HepG2 (cell line): Measurements from ENCODE around the gene STKLD1. TPM values are rescaled to one million over a fixed set of nuclear protein-coding genes. Genes with fewer than 3 reads are reported as not detected.

Experiments
- ATAC-seq: fragments of 200-7000 bp; cut with Tn5 transposase; 3 replicates; pipeline ENCODE4 v1.9.1; 2020; ENCODE audit warnings: mild to moderate bottlenecking, moderate library complexity
- BruUV-seq: library from RNA; stranded (reverse); fragments of 400-500 nt; replicated peaks from 2 replicates; lab custom pipeline; 2021; lab: Mats Ljungman, UMichigan
- CTCF ChIA-PET: fragments of 300-600 bp; formaldehyde crosslinking; extraction: SDS; loops from one replicate; lab custom pipeline; 2021; ENCODE audit warnings: low total read pairs, inconsistent platforms, low intra/inter-chr PET ratio; lab: Yijun Ruan, JAX
- POLR2A ChIA-PET: fragments of 350-600 bp; sonication (Branson Sonifier 250); formaldehyde crosslinking; loops from one replicate; lab custom pipeline; 2020; ENCODE audit warnings: antibody characterized with exemption, inconsistent platforms; lab: Yijun Ruan, JAX
- DNase-seq: peaks from one replicate; pipeline ENCODE4 v3.0.0-alpha.2; 2015; ENCODE audit warnings: low spot score
- FAIRE-seq: peaks from 3 replicates; lab custom pipeline; 2011; peaks lifted over from hg19 to GRCh38; lab: Jason Lieb, UNC
- H2AFZ ChIP-seq: one replicate; pipeline ENCODE4 v1.6.1; 2011; ENCODE audit warnings: low read length, inconsistent platforms
- H3K27ac ChIP-seq: fragments of 300-600 bp; 3 replicates; pipeline ENCODE4 v1.8.0; 2011; ENCODE audit warnings: mixed run types, mild to moderate bottlenecking, mixed read lengths, low read length, inconsistent platforms; ENCODE audit not compliant: insufficient read depth; ENCODE audit errors: extremely low read length
- H3K27me3 ChIP-seq, 2 experiments: fragments of 200-600 bp in 1 of 2; 2 replicates in 1 of 2; 3 replicates in 1 of 2; pipeline versions ENCODE4 v1.6.0 to v1.8.0; 2011; ENCODE audit warnings: low read length in 2 of 2, mild to moderate bottlenecking in 2 of 2, moderate library complexity in 2 of 2, inconsistent platforms in 1 of 2; ENCODE audit not compliant: insufficient read depth in 2 of 2, control insufficient read depth in 1 of 2
- H3K36me3 ChIP-seq, 2 experiments: fragments of 200-600 bp in 1 of 2; replicated peaks in 1 of 2; 2 replicates in 1 of 2; 3 replicates in 1 of 2; pipeline versions ENCODE4 v1.5.1 to v1.8.0; 2011; ENCODE audit warnings: low read length in 2 of 2, inconsistent platforms in 1 of 2; ENCODE audit not compliant: insufficient read depth in 2 of 2, control insufficient read depth in 1 of 2
- H3K4me1 ChIP-seq: 2 replicates; pipeline ENCODE4 v1.5.1; 2012; ENCODE audit warnings: low read length, inconsistent platforms; ENCODE audit not compliant: insufficient read depth
- H3K4me2 ChIP-seq: 2 replicates; pipeline ENCODE4 v1.6.0; 2011; ENCODE audit warnings: low read depth, low read length, inconsistent platforms
- H3K4me3 ChIP-seq, 3 experiments: fragments of 200-600 bp in 1 of 3; sonication (generic), shearing (Covaris generic) in 1 of 3; replicated peaks in 1 of 3; 2 replicates each; pipeline ENCODE4 v1.5.1; 2011 to 2016; ENCODE audit warnings: low read length in 3 of 3, inconsistent platforms in 2 of 3, low read depth in 2 of 3, mild to moderate bottlenecking in 2 of 3, control low read depth in 1 of 3, mixed read lengths in 1 of 3; ENCODE audit not compliant: insufficient read depth in 1 of 3
- H3K79me2 ChIP-seq: one replicate; pipeline ENCODE4 v1.6.1; 2011; ENCODE audit warnings: low read length, inconsistent platforms; ENCODE audit not compliant: insufficient read depth
- H3K9ac ChIP-seq: 2 replicates; pipeline ENCODE4 v1.6.0; 2011; ENCODE audit warnings: mild to moderate bottlenecking, low read depth, low read length, inconsistent platforms; ENCODE audit not compliant: insufficient read depth
- H3K9me3 ChIP-seq: 2 replicates; pipeline ENCODE4 v1.5.1; 2012; ENCODE audit warnings: mild to moderate bottlenecking, low read length
- H4K20me1 ChIP-seq: 2 replicates; pipeline ENCODE4 v1.6.0; 2011; ENCODE audit warnings: inconsistent platforms, mild to moderate bottlenecking, low read length, moderate library complexity; ENCODE audit not compliant: insufficient read depth
- GABPB1 ChIP-seq: IDR thresholded peaks from 2 replicates; pipeline ENCODE4 v1.6.1; 2016; ENCODE audit warnings: mild to moderate bottlenecking, missing genetic modification reagents, moderate library complexity, missing compliant biosample characterization
- HMGXB3 ChIP-seq: sonication (generic); formaldehyde crosslinking; IDR thresholded peaks from 2 replicates; pipeline ENCODE4 v1.4.0; 2020; ENCODE audit warnings: missing genetic modification reagents, borderline replicate concordance
- HNRNPK ChIP-seq: fragments of 200-400 bp; formaldehyde crosslinking; IDR thresholded peaks from 2 replicates; pipeline ENCODE4 v1.6.1; 2018; ENCODE audit warnings: low read length, low read depth, moderate library complexity, mild to moderate bottlenecking; ENCODE audit not compliant: poor library complexity, severe bottlenecking
- IRX3 ChIP-seq: sonication (generic); formaldehyde crosslinking; IDR thresholded peaks from 2 replicates; pipeline ENCODE4 v1.8.1; 2023; ENCODE audit warnings: mild to moderate bottlenecking, low read depth, missing genetic modification reagents, borderline replicate concordance
- KLF12 ChIP-seq: sonication (generic); formaldehyde crosslinking; IDR thresholded peaks from 2 replicates; pipeline ENCODE4 v1.4.0; 2020; ENCODE audit warnings: missing genetic modification reagents, borderline replicate concordance
- MAX ChIP-seq: IDR thresholded peaks from 2 replicates; pipeline ENCODE4 v1.6.1; 2012; ENCODE audit warnings: inconsistent platforms
- MTA1 ChIP-seq: sonication (generic); formaldehyde crosslinking; IDR thresholded peaks from 2 replicates; pipeline ENCODE4 v1.4.0; 2020; ENCODE audit warnings: missing genetic modification reagents, mild to moderate bottlenecking, borderline replicate concordance
- UBTF ChIP-seq: sonication (generic); formaldehyde crosslinking; IDR thresholded peaks from 2 replicates; pipeline ENCODE4 v1.4.0; 2020; ENCODE audit warnings: mild to moderate bottlenecking, missing genetic modification reagents
- ZFP36L2 ChIP-seq: sonication (generic); formaldehyde crosslinking; IDR thresholded peaks from 2 replicates; pipeline ENCODE4 v1.4.0; 2020; ENCODE audit warnings: missing genetic modification reagents
- ZFX ChIP-seq: sonication (generic); formaldehyde crosslinking; IDR thresholded peaks from 2 replicates; pipeline ENCODE4 v1.4.0; 2020; ENCODE audit warnings: mild to moderate bottlenecking, low read depth, missing genetic modification reagents, moderate library complexity
- ZFY ChIP-seq: sonication (generic); formaldehyde crosslinking; IDR thresholded peaks from 2 replicates; pipeline ENCODE4 v1.4.0; 2020; ENCODE audit warnings: missing genetic modification reagents
- ZNF597 ChIP-seq: sonication (generic); formaldehyde crosslinking; IDR thresholded peaks from 2 replicates; pipeline ENCODE4 v1.5.0; 2020; ENCODE audit warnings: missing genetic modification reagents
- ZSCAN31 ChIP-seq: sonication (generic); formaldehyde crosslinking; IDR thresholded peaks from 2 replicates; pipeline ENCODE4 v1.5.0; 2020; ENCODE audit warnings: low read depth, mild to moderate bottlenecking, missing genetic modification reagents
- WGBS: methylation state at CpG from one replicate; pipeline ENCODE4 v1.1.6; 2017; ENCODE audit warnings: low lambda C conversion rate; 5-methylcytosine and 5-hydroxymethylcytosine counted together
- in situ Hi-C: cut with HindIII; loops from 2 replicates; pipeline ENCODE4 v1.10.0; 2017; ENCODE audit warnings: low pct_unique_long_range_greater_than_20kb; ENCODE audit not compliant: extremely low pct_ligation_motif_present
- intact Hi-C: fragments of 100-400 bp; cut with micrococcal nuclease; formaldehyde crosslinking; loops from one replicate; pipeline ENCODE4 v1.10.0; 2022; ENCODE audit not compliant: unreplicated experiment
- polyA plus RNA-seq, 8 experiments: library from polyadenylated mRNA; depleted of rRNA in 3 of 8; stranded (reverse) in 7 of 8; unstranded in 1 of 8; fragments of >200 nt; fragmentation: Illumina TruSeq in 4 of 8; extraction: Trizol in 4 of 8; gene quantifications; 2 replicates each; pipeline versions ENCODE4 v1.2.1 to v1.2.3, GENCODE V29; 2011 to 2016; ENCODE audit warnings: low read depth in 4 of 8, missing spikeins in 1 of 8, mixed read lengths in 1 of 8; ENCODE audit not compliant: insufficient read depth in 1 of 8
- total RNA-seq, 5 experiments: library from RNA; depleted of rRNA; stranded (reverse); fragments of >200 nt; fragmentation: Illumina TruSeq; extraction: Trizol; gene quantifications; 2 replicates each; pipeline ENCODE4 v1.2.3, GENCODE V29; 2016; ENCODE audit warnings: low read depth in 1 of 5

Gene STKLD1
- total and polyA plus RNA-seq, 2 of the 13 experiments (the other 11 are each of a cell fraction or from before 2014, with no cell fraction given): 1.5 to 2.2 TPM

GRCh38 chr9:133428617-133429101 is 52.5 kb downstream of the STKLD1 start:
- Histone ChIP-seq H3K79me2 (no peaks in the 10 kb centered on the region), H3K27me3 (no peaks in the 10 kb centered on the region; a peak in 1 of 5 replicates), H2AFZ (no peak overlapping the region), H3K4me1 (peaks cover 30% of the 10 kb centered on the region), H3K9ac (no peak overlapping the region), H3K4me3 (peak overlapping the region in 2 of 3 experiments; percentile 48 to 60; a peak in 3 of 6 replicates), H4K20me1 (no peaks in the 10 kb centered on the region), H3K36me3 (no peaks in the 10 kb centered on the region), H3K9me3 (no peaks in the 10 kb centered on the region), H3K4me2 (peak overlapping the region; percentile 83), H3K27ac (no peak overlapping the region)
- no TSS peak for BruUV-seq
- ChIA-PET POLR2A (interaction anchor here (0.8 to 1.8 kb wide), 2 partner anchors 30 to 310 kb away, joined by 3 to 9 read pairs; partner anchors contain the start of genes CACFD1 and SARDH), CTCF (interaction anchor here (0.9 kb wide), 1 partner anchor 58 kb away, joined by 3 read pairs; no protein-coding TSS in a partner anchor)
- DNase-seq (peak; percentile 12), ATAC-seq (peak; percentile 79), FAIRE-seq (no peak)
- 33% methylated on average over 26 of the region's 57 CpGs for WGBS
- intact Hi-C loops: no loop called here
- in situ Hi-C loops: no loop called here
- TF ChIP-seq KLF12 (CRISPR knock-in tag) (no peak), MAX (peak; percentile 72; the same call in 1 of the 2 replicates), HNRNPK (peak; percentile 83), HMGXB3 (CRISPR knock-in tag) (no peak), GABPB1 (CRISPR knock-in tag) (peak; percentile 33; the same call in 1 of the 2 replicates), MTA1 (peak; percentile 54; the same call in 1 of the 2 replicates), IRX3 (CRISPR knock-in tag) (no peak), ZNF597 (CRISPR knock-in tag) (no peak), UBTF (CRISPR knock-in tag) (peak; percentile 33; the same call in 1 of the 2 replicates), ZFP36L2 (no peak), ZFX (CRISPR knock-in tag) (0 out of 2 replicates have a peak, but pooled peaks have one; percentile 24), ZSCAN31 (CRISPR knock-in tag) (peak; percentile 30; the same call in 1 of the 2 replicates), ZFY (CRISPR knock-in tag) (peak; percentile 57)
